Kidney epithelial cell (primary cell): ENCODE data around the gene ZFPL1. TPM values are rescaled to one million over a fixed set of nuclear protein-coding genes. Genes with fewer than 3 reads are reported as not detected.

Source experiments
- DNase-seq: peaks from one replicate; pipeline ENCODE4 v3.0.0-alpha.2; 2010; ENCODE audit warnings: low read depth
- H3K27me3 ChIP-seq: 2 replicates; pipeline ENCODE4 v1.6.0; 2011; ENCODE audit warnings: low read length; ENCODE audit not compliant: control insufficient read depth, insufficient read depth
- H3K36me3 ChIP-seq: 2 replicates; pipeline ENCODE4 v1.5.1; 2011; ENCODE audit warnings: low read length; ENCODE audit not compliant: control insufficient read depth, insufficient read depth
- H3K4me3 ChIP-seq: 2 replicates; pipeline ENCODE4 v1.5.1; 2011; ENCODE audit warnings: low read depth, mild to moderate bottlenecking, control low read depth, low read length
- CTCF ChIP-seq: IDR thresholded peaks from 2 replicates; pipeline ENCODE4 v1.5.1; 2011; ENCODE audit warnings: mild to moderate bottlenecking, moderate library complexity, low read length, control low read depth, inconsistent platforms; ENCODE audit not compliant: insufficient read depth, poor library complexity, severe bottlenecking
- total RNA-seq: library from RNA; depleted of rRNA; stranded (reverse); fragments of >200 nt; gene quantifications from 2 replicates; pipeline ENCODE4 v1.2.3, GENCODE V29; 2015

Gene ZFPL1
- total RNA-seq, 1 donor from 2014 or later = 49.8 TPM

GRCh38 chr11:65136515-65137096 is 52.6 kb downstream of the ZFPL1 start:
- H3K27me3 ChIP-seq = peaks cover 2% of the 10 kb centered on the region
- no peak overlapping the region for H3K4me3 ChIP-seq
- no peak for DNase-seq
- no peaks in the 10 kb centered on the region for H3K36me3 ChIP-seq
- no peak for TF ChIP-seq CTCF

Other genes with a start within 250 kb of the ZFPL1 start
- gene CDC42BPG, start 239.6 kb upstream of the ZFPL1 start, total RNA-seq = 10.7 and 12.8 TPM in 2 replicates
- 87.7 and 100 TPM in 2 replicates for gene EHD1, start 205.6 kb upstream of the ZFPL1 start, total RNA-seq
- 24.8 and 28.6 TPM in 2 replicates for gene ATG2A, start 167.0 kb upstream of the ZFPL1 start, total RNA-seq
- 26.9 and 31.1 TPM in 2 replicates for gene PPP2R5B, start 159.5 kb upstream of the ZFPL1 start, total RNA-seq
- gene GPHA2, start 148.3 kb upstream of the ZFPL1 start, total RNA-seq = not detected in 2 replicates
- gene MAJIN, start 112.1 kb upstream of the ZFPL1 start, total RNA-seq = 0.17 and 0.68 TPM in 2 replicates
- gene BATF2, start 87.3 kb upstream of the ZFPL1 start, total RNA-seq = 1.1 and 7.3 TPM in 2 replicates
- 164 and 170 TPM in 2 replicates for gene ARL2, start 70.1 kb upstream of the ZFPL1 start, total RNA-seq
- 21.6 and 28.8 TPM in 2 replicates for gene SNX15, start 56.8 kb upstream of the ZFPL1 start, total RNA-seq
- 25.5 and 32.0 TPM in 2 replicates for gene SAC3D1, start 43.0 kb upstream of the ZFPL1 start, total RNA-seq
- gene NAALADL1, start 25.7 kb upstream of the ZFPL1 start, total RNA-seq = 13.2 and 21.7 TPM in 2 replicates
- gene CDCA5, start 182 bp upstream of the ZFPL1 start, total RNA-seq = 4.9 and 6.9 TPM in 2 replicates
- gene VPS51, start 12.0 kb downstream of the ZFPL1 start, total RNA-seq = 153 and 391 TPM in 2 replicates
- 42.4 and 42.6 TPM in 2 replicates for gene TM7SF2, start 27.6 kb downstream of the ZFPL1 start, total RNA-seq
- gene ZNHIT2, start 33.5 kb downstream of the ZFPL1 start, total RNA-seq = 21.3 and 28.1 TPM in 2 replicates
- gene FAU, start 37.9 kb downstream of the ZFPL1 start, total RNA-seq = 595 and 710 TPM in 2 replicates
- 67.6 and 88.5 TPM in 2 replicates for gene MRPL49, start 38.1 kb downstream of the ZFPL1 start, total RNA-seq
- gene SYVN1, start 50.3 kb downstream of the ZFPL1 start, total RNA-seq = 23.4 and 31.0 TPM in 2 replicates
- not detected in 2 replicates for gene SPDYC, start 86.0 kb downstream of the ZFPL1 start, total RNA-seq
- gene CAPN1, start 97.7 kb downstream of the ZFPL1 start, total RNA-seq = 397 and 531 TPM in 2 replicates
- 8.9 and 11.5 TPM in 2 replicates for gene POLA2, start 177.7 kb downstream of the ZFPL1 start, total RNA-seq
- 37.4 and 46.4 TPM in 2 replicates for gene CDC42EP2, start 230.6 kb downstream of the ZFPL1 start, total RNA-seq
- gene DPF2, start 249.6 kb downstream of the ZFPL1 start, total RNA-seq = 53.9 and 59.4 TPM in 2 replicates